ENCODE measurements around the gene IL6R.
A peak's percentile ranks its signal among the peaks of the same experiment; 100 is the strongest.

Gene IL6R

DNA sequence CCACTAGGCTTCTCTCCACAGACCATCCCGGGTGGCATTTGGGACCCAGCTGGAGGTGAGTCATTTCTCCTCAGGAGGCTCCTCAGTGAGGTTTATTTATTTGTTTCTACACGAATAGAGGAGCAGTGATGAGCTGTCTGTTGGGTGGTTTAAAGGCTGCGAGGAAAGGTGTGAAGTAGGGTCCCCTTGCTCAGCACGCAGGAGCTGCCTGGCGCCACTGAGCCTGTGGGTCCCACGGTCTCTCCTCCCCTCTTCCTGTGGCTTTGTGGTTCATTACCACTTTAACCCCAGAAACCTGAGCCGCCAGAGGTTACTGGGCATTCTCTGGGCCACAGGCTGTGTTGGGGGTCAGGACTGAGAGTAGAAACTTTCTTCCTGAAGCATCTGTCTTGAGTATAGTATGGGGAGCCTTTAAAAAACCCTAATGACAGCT is 39.9 kb downstream of the IL6R start:
- no peaks in the 10 kb centered on the region for H3K9me3 ChIP-seq (replicated peaks; ENCODE audit: low read length)
- peaks cover 29% of the 10 kb centered on the region for H3K4me1 ChIP-seq (ENCODE audit: control insufficient read depth, insufficient read depth, low read length)
- H3K9ac ChIP-seq (ENCODE audit: low read depth, low read length): no peak overlapping the region
- no peaks in the 10 kb centered on the region for H3K27me3 ChIP-seq (ENCODE audit: control insufficient read depth, insufficient read depth, low read length)
- H3K4me3 ChIP-seq (ENCODE audit: low read length): no peak overlapping the region
- no peak overlapping the region for H3K4me2 ChIP-seq (ENCODE audit: low read length)
- peaks cover under 1% of the 10 kb centered on the region for H3K36me3 ChIP-seq (ENCODE audit: insufficient read depth, low read length)

DNA sequence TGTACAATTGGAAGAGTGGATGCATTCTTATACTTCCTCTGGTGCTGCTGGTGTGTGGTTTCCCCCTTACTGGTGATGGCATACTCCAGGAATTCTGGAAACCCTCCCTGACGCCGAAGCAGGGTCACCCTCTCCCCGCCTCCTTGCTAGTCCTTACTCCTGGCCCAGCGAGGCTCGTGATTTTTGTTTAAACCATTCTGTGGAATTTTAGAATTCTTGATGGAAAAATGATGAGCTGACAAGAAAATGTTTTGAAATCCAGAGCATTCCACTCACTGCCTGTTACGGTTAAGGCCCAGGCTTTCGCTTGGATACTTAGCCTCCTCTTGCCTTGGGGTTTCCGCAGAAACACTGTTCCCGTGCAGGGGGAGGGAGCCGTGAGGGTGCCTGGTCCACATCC is 41.1 kb downstream of the IL6R start:
- no peaks in the 10 kb centered on the region for H3K36me3 ChIP-seq (ENCODE audit: insufficient read depth, low read length)
- H3K9ac ChIP-seq (ENCODE audit: low read depth, low read length): no peak overlapping the region
- H3K4me3 ChIP-seq (ENCODE audit: low read length): no peak overlapping the region
- H3K9me3 ChIP-seq (replicated peaks; ENCODE audit: low read length): no peaks in the 10 kb centered on the region
- peaks cover 29% of the 10 kb centered on the region for H3K4me1 ChIP-seq (ENCODE audit: control insufficient read depth, insufficient read depth, low read length)
- H3K4me2 ChIP-seq (ENCODE audit: low read length): no peak overlapping the region
- H3K27me3 ChIP-seq (ENCODE audit: control insufficient read depth, insufficient read depth, low read length): no peaks in the 10 kb centered on the region

- Histone ChIP-seq H3K4me2 (ENCODE audit: low read length) (no peak overlapping the region), H3K36me3 (ENCODE audit: insufficient read depth, low read length) (peaks cover under 1% of the 10 kb centered on the region), H3K4me1 (ENCODE audit: control insufficient read depth, insufficient read depth, low read length) (peaks cover 25% of the 10 kb centered on the region), H3K9ac (ENCODE audit: low read depth, low read length) (no peak overlapping the region), H3K4me3 (ENCODE audit: low read length) (no peak overlapping the region), H3K27me3 (ENCODE audit: control insufficient read depth, insufficient read depth, low read length) (no peaks in the 10 kb centered on the region), H3K9me3 (replicated peaks; ENCODE audit: low read length) (no peaks in the 10 kb centered on the region)
Observed at GRCh38 chr1:154446789-154447188, 41.6 kb downstream of the IL6R start.

GRCh38 chr1:154448331-154448811 is 43.2 kb downstream of the IL6R start:
- H3K4me2 ChIP-seq (ENCODE audit: low read length): no peak overlapping the region
- peaks cover 21% of the 10 kb centered on the region for H3K4me1 ChIP-seq (ENCODE audit: control insufficient read depth, insufficient read depth, low read length)
- peaks cover 6% of the 10 kb centered on the region for H3K36me3 ChIP-seq (ENCODE audit: insufficient read depth, low read length)

GRCh38 chr1:154453161-154453560 is 48.0 kb downstream of the IL6R start:
- H3K4me2 ChIP-seq (ENCODE audit: low read length): peak overlapping the region; percentile 51
- no peaks in the 10 kb centered on the region for H3K27me3 ChIP-seq (ENCODE audit: control insufficient read depth, insufficient read depth, low read length)
- H3K36me3 ChIP-seq (ENCODE audit: insufficient read depth, low read length): peaks cover 16% of the 10 kb centered on the region
- no peaks in the 10 kb centered on the region for H3K9me3 ChIP-seq (replicated peaks; ENCODE audit: low read length)
- no peak overlapping the region for H3K4me3 ChIP-seq (ENCODE audit: low read length)
- H3K9ac ChIP-seq (ENCODE audit: low read depth, low read length): no peak overlapping the region
- peaks cover 11% of the 10 kb centered on the region for H3K4me1 ChIP-seq (ENCODE audit: control insufficient read depth, insufficient read depth, low read length)

More at GRCh38 chr1:154448331-154448811, 43.2 kb downstream of the IL6R start:
- Histone ChIP-seq H3K9me3 (replicated peaks; ENCODE audit: low read length) (no peaks in the 10 kb centered on the region), H3K4me3 (ENCODE audit: low read length) (no peak overlapping the region), H3K9ac (ENCODE audit: low read depth, low read length) (no peak overlapping the region), H3K27me3 (ENCODE audit: control insufficient read depth, insufficient read depth, low read length) (no peaks in the 10 kb centered on the region)

DNA sequence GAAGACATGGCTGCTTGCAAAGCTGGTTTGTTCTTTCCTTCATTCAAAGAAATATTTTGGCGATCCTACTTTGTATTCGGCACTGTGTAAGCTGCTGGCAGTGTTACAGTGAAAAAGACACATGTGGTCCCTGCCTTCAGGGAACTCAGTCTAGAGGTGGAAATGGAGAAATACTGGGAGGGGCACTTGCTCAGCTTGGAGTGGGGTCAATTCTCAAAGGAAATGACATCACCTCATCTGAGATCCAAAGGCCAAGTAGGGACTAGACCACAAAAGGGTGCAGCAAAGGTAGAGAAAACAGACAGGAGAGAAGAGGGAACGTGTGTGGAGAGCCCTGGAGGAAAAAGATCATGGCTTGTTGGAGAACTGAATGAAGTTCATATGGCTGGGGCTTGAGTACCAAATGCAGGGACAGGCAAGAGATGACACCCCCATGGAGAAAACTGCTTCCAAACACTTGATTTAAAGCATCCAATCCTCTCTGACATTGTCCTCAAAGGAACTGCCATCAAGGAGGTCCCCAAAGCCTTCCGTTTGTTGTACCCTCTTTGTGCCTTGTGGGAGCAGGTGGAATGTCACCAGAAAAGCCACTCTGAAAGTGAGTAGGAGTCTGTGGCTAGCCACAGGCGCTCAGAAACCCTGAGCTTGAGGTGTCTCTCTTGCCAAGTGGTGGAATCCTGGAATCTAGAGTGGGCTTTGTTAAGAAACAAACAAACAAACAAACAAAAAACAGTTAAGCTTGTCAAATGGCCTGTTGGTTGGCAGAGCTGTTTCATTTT is 48.6 kb downstream of the IL6R start:
- Histone ChIP-seq H3K9ac (ENCODE audit: low read depth, low read length) (no peak overlapping the region), H3K4me3 (ENCODE audit: low read length) (no peak overlapping the region), H3K36me3 (ENCODE audit: insufficient read depth, low read length) (peaks cover 16% of the 10 kb centered on the region), H3K4me2 (ENCODE audit: low read length) (peak overlapping the region; percentile 51), H3K27me3 (ENCODE audit: control insufficient read depth, insufficient read depth, low read length) (no peaks in the 10 kb centered on the region), H3K9me3 (replicated peaks; ENCODE audit: low read length) (no peaks in the 10 kb centered on the region), H3K4me1 (ENCODE audit: control insufficient read depth, insufficient read depth, low read length) (peaks cover 11% of the 10 kb centered on the region)

GRCh38 chr1:154454386-154455120 is 49.4 kb downstream of the IL6R start:
- H3K9me3 ChIP-seq (replicated peaks; ENCODE audit: low read length): no peaks in the 10 kb centered on the region
- peaks cover 21% of the 10 kb centered on the region for H3K36me3 ChIP-seq (ENCODE audit: insufficient read depth, low read length)
- H3K4me2 ChIP-seq (ENCODE audit: low read length): no peak overlapping the region
- H3K4me3 ChIP-seq (ENCODE audit: low read length): no peak overlapping the region
- H3K9ac ChIP-seq (ENCODE audit: low read depth, low read length): no peak overlapping the region
- no peaks in the 10 kb centered on the region for H3K27me3 ChIP-seq (ENCODE audit: control insufficient read depth, insufficient read depth, low read length)
- peaks cover 11% of the 10 kb centered on the region for H3K4me1 ChIP-seq (ENCODE audit: control insufficient read depth, insufficient read depth, low read length)

DNA sequence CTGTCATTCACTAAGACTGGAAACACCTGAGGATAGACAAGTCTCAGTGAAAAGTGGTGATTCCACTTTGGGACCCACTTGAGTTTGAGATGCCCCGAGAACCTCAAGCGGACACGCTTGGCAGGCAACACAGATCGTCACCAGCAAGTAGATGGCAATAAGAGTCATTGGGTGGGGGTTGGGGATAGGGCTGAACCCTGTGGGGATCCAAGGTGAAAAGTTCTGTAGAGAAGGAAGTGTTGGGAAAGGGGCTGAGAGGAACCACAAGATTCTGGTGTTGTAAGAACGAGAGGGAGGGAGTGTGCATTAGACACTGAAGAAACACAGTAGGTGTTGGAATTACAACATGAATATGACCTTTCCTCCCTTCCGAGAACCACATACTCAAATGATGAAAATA is 51.5 kb downstream of the IL6R start:
- Histone ChIP-seq H3K4me2 (ENCODE audit: low read length) (no peak overlapping the region), H3K36me3 (ENCODE audit: insufficient read depth, low read length) (peaks cover 21% of the 10 kb centered on the region), H3K27me3 (ENCODE audit: control insufficient read depth, insufficient read depth, low read length) (no peaks in the 10 kb centered on the region), H3K4me1 (ENCODE audit: control insufficient read depth, insufficient read depth, low read length) (peaks cover 11% of the 10 kb centered on the region), H3K4me3 (ENCODE audit: low read length) (no peak overlapping the region), H3K9ac (ENCODE audit: low read depth, low read length) (no peak overlapping the region), H3K9me3 (replicated peaks; ENCODE audit: low read length) (no peaks in the 10 kb centered on the region)

DNA sequence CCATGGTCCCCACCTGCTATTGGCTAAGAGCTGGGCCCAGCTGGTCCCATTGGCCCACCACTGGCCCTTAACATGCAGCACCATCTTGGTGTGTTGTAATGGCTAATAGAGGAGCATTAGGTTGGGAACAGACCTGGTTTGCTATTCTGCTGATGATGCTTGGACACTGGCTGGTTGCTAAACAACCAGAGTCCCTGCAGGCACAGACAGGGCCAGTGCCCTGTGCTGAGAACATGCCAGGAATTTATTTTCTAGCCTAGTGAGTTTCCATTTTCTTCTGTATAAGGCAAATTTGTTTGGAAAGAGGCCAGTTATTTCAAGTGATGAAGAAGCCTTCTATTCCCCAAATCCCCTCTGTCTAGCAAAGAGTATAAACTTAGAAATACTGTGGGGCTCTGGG is 53.9 kb downstream of the IL6R start:
- Histone ChIP-seq H3K4me2 (ENCODE audit: low read length) (no peak overlapping the region), H3K4me3 (ENCODE audit: low read length) (no peak overlapping the region), H3K9me3 (replicated peaks; ENCODE audit: low read length) (no peaks in the 10 kb centered on the region), H3K36me3 (ENCODE audit: insufficient read depth, low read length) (peaks cover 11% of the 10 kb centered on the region), H3K4me1 (ENCODE audit: control insufficient read depth, insufficient read depth, low read length) (peaks cover 12% of the 10 kb centered on the region), H3K9ac (ENCODE audit: low read depth, low read length) (no peak overlapping the region), H3K27me3 (ENCODE audit: control insufficient read depth, insufficient read depth, low read length) (no peaks in the 10 kb centered on the region)

- Histone ChIP-seq H3K27me3 (ENCODE audit: control insufficient read depth, insufficient read depth, low read length) (no peaks in the 10 kb centered on the region), H3K9ac (ENCODE audit: low read depth, low read length) (no peak overlapping the region), H3K4me3 (ENCODE audit: low read length) (no peak overlapping the region), H3K36me3 (ENCODE audit: insufficient read depth, low read length) (peaks cover 9% of the 10 kb centered on the region), H3K9me3 (replicated peaks; ENCODE audit: low read length) (no peaks in the 10 kb centered on the region), H3K4me1 (ENCODE audit: control insufficient read depth, insufficient read depth, low read length) (peaks cover 12% of the 10 kb centered on the region), H3K4me2 (ENCODE audit: low read length) (no peak overlapping the region)
Observed at GRCh38 chr1:154460695-154461260, 55.6 kb downstream of the IL6R start.

DNA sequence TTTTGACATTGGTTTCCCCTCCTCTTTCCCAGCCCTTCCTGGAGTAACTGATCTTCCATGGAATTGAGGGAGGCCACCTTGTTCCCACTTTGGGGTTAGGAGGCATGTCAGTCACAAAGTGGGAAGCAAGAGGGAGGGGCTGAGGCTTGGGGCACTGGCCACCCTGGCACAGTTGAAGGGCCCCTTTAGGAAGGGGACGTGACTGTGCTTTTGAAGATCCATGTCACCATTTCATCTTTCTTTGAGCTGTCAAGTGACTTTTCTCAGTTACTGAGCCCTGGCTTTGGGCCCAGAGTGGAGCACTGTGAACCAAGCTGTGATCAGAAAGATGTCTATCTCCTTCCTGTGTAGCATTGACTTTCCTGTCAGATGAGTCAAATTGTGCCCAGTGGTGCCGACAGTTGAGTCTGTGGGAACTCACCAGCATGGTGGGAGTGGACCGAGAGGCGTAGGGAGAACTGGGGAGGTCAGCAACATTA is 58.4 kb downstream of the IL6R start:
- Histone ChIP-seq H3K9me3 (replicated peaks; ENCODE audit: low read length) (no peaks in the 10 kb centered on the region), H3K4me2 (ENCODE audit: low read length) (no peak overlapping the region), H3K27me3 (ENCODE audit: control insufficient read depth, insufficient read depth, low read length) (no peaks in the 10 kb centered on the region), H3K4me1 (ENCODE audit: control insufficient read depth, insufficient read depth, low read length) (peaks cover 12% of the 10 kb centered on the region), H3K36me3 (ENCODE audit: insufficient read depth, low read length) (peaks cover 5% of the 10 kb centered on the region), H3K4me3 (ENCODE audit: low read length) (no peak overlapping the region), H3K9ac (ENCODE audit: low read depth, low read length) (peak overlapping the region; percentile 26)
